GM18951 (cell line): ENCODE data around the gene DHCR24.

ENCODE experiments used
- POLR2A ChIP-seq: IDR thresholded peaks from 4 replicates; pipeline ENCODE4 v1.6.1; 2011; ENCODE audit warnings: mild to moderate bottlenecking; ENCODE audit not compliant: insufficient read length, insufficient read depth; ENCODE audit errors: extremely low read depth
- in situ Hi-C: fragments of 300-500 bp; cut with MboI; formaldehyde crosslinking; loops from one replicate; pipeline ENCODE4 v1.12.0; 2022; ENCODE audit warnings: low sequenced_read_pairs, mixed read lengths, inconsistent platforms; ENCODE audit not compliant: unreplicated experiment

The DHCR24 gene

DNA sequence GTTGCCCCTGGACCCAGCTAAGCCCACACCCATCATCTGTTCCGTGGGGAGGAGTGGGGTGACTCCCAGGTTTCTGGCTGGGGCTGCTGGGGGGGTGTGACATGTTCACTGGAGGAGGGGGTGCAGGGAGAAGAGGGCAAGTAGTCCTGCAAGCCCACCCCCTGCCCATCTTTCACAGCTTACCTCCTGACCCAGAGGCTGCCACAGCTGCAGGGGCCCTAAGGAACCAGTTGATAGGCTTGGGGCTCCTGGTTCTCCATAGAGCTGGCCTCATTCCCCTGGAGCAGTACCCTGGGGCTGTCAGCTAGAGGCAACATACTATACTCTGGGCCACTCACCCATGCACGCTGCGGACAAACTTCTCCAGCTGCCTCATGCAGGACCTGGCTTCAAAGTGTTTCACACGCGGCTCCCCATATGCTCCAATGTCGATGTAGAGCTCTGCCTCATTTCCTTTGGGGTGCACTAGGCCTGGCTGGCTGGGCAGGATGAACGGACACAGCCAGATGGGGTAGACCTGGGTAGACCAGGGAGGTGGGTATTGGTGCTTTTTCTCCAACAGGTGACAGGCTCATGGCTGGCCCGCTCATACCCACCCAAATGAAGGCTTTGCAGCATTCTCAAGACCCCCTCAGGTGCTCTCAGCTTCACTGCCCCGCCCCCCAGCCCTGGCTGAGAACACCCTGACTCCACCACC, 33.8 kb downstream of the DHCR24 start:
- in situ Hi-C loops: no loop called here
- no peak for TF ChIP-seq POLR2A

GRCh38 chr1:54851936-54852524, 35.0 kb downstream of the DHCR24 start:
- no peak for TF ChIP-seq POLR2A
- in situ Hi-C loops: no loop called here

DNA sequence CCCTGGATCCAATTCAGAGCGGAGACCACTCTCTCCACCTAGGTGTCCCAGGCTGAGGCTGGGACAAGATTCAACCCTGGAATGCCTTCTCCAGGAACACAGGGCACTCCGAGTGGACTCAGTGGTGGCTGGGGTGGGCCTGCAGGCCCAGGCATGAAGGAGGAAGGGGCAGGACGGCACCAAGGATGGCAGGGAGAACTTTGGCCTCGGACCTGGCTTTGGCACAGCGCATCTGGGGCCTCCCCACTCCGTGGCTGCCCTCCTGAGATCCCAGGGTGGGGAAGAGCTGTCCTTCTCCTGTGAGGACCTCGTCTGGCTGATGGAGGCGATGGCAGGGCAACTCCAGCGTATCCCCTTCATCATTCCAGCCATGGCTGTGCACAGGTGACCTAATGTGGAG, 35.6 kb downstream of the DHCR24 start:
- in situ Hi-C loops: no loop called here
- no peak for TF ChIP-seq POLR2A

DNA sequence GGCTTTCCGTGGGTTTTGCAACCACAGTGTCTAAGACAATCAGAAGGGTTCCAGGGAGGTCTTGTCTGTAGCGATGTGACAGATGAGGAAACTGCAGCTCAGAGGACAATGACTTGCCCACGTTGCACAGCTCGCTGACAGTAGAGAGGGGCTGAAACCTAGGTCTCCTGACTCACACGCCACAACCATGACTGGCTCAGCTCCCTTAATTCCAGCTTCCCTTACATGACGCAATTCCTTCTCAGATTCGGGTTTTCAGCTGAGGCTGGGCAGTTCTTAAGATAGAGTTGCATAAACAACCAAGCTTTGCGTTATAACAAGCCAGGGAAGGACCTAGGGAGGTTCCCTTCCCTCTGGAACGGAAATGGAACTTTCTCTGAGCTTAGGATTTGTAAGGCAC, 36.3 kb downstream of the DHCR24 start:
- in situ Hi-C loops: no loop called here
- TF ChIP-seq POLR2A: no peak

DNA sequence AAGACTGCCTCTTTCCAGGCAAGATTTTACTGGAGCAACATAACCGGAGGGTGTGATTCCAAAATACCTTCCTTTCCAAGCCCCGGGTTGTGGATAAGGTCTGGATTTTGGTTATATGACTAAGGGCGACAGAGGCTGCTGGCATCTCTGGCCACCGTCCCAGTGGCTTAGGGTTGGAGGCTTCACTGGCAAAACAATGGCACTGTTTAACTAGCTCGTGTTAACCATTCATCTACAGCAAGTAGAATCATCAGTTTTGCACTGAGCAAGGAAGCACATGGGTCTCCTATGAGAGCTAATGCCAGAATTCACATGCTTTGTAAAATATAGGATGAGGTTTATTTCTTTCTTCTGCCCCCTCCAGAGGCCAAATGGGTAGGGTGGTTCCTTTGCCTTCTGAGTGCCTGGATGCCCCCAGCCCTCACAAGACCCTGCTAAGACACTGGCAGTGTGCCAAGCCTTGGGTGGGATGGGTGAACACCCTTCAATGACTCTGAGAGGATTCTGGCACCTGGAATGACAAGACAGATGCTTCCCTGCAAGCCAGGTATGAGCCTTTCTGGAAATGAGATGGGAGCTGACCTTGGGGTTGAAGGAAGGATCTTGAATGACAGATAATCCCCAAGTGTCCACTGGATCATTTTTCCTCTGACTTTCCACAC, 36.8 kb downstream of the DHCR24 start:
- no peak for TF ChIP-seq POLR2A
- in situ Hi-C loops: no loop called here

DNA sequence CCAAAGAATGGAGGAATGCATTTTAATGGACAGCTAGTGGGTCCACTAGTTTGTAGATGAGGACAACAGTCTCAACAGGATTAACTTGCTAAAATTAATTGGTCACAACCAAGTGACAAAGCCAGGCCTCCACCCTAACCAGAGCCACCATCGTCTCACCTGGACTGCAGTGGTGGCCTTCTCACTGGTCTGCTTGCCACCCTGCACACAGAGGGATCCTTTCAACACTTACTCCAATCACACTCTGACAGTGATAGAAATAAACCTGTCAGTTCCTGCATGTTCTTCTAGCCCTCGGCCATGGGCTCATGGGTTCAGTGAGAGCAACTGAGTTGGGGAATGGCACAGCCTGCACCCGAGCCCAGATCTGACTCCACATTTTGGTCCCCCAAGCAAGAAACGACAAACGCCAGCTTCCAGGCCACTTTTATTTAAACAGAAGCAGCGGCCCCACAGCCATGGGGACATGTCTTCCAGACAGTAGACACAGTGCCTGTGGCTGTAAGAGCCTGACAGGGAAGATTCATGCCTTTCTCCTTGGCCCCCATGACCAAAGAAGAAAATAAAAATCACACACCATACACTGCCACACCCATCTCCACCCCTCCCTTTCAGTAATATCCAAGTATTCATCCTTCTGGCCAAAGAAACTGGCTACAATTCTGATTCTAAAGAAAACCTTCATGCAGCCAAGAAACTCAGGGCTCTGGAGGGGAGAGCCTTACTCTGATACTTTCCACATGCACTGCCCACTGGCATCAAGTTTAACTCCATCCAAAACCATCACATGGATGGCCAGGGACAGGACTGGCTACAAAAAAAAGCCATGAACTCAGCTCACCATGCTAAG, 37.6 kb downstream of the DHCR24 start:
- TF ChIP-seq POLR2A: no peak
- in situ Hi-C loops: no loop called here

DNA sequence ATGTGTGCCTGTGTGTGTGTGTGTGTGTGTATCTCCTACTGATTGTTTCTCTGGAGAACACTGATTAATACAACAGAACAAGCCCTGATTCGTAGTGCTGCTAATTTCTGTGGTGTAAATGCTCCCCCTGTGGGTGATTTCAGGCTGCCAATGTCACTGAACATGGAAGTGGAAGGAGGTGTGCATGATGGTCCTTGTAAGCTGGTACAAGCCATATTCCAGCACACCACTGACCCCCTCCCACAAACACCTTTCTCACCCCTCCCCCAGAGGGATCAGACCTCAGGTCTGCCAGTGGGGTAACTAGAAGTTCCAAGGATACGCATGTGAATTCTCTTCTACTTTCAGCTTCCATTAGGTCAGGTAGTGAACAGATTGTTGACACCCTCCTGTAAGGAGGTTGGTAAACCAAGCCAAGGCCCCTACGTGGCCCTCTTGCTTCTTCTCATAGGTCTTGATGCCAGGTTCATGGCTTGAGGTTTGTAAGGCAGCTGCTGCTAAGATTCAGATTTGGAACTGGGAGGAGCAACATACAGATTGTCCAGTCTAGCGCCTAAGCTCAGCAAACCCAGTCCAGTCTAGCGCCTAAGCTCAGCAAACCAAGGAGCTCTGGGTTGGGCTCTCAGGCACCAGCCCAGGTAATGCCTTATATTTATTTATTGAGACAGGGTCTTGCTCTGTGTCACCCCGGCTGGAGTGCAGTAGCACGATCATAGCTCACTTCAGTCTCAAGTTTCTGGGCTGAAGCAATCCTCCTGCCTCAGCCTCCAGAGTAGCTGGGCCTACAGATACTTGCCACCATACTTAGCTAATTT, 38.7 kb downstream of the DHCR24 start:
- no peak for TF ChIP-seq POLR2A
- in situ Hi-C loops: no loop called here

- in situ Hi-C loops: no loop called here
Measured at GRCh38 chr1:54846716-54847284, 40.2 kb downstream of the DHCR24 start.

DNA sequence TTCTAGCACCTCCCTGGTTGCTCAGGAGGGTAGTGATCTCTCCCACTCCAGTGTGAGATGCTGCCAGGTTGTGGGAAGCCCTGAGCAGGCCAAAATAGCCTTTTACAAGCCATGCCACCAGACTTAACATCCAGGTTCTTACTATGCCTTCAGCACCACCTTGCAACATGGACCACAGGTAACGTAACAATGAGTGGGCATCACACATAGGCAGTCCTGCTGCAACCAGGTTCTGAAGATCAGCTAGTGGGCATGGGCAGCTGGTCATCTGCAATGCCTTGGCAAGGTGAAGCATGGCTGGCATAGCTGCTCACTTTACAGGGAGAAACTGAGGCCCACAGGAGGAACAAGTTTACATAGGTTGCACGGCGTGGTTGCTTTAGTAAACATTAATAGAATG, 40.7 kb downstream of the DHCR24 start:
- no peak for TF ChIP-seq POLR2A
- in situ Hi-C loops: no loop called here

More at GRCh38 chr1:54846716-54847284, 40.2 kb downstream of the DHCR24 start:
- no peak for TF ChIP-seq POLR2A

GRCh38 chr1:54845772-54846171, 41.2 kb downstream of the DHCR24 start:
- in situ Hi-C loops: no loop called here
- TF ChIP-seq POLR2A: no peak

- in situ Hi-C loops: no loop called here
- TF ChIP-seq POLR2A: no peak
Measured at GRCh38 chr1:54844564-54844963, 42.4 kb downstream of the DHCR24 start.

DNA sequence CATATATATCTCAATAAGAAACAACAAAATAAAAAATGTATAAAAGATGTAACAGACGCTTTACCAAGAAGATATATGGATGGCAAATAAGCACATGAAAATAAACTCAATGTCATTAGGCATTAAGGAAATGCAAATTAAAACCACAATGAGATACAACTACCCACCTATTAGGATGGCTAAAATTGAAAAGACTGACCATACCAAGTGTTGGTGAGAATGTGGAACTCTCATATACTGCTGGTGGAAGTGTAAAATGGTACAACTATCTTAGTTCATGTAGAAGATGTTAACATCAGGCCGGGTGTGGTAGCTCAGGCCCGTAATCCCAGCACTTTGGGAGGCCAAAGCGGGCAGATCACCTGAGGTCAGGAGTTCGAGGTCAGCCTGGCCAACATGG, 43.5 kb downstream of the DHCR24 start:
- in situ Hi-C loops: no loop called here
- no peak for TF ChIP-seq POLR2A

- TF ChIP-seq POLR2A: no peak
- in situ Hi-C loops: no loop called here
Measured at GRCh38 chr1:54842963-54843362, 44.0 kb downstream of the DHCR24 start.
